ENCODE results near the gene SNRNP25.

- TF ChIP-seq POLR2A (IDR thresholded peaks at IDR 0.05) (no peak), CTCF (IDR thresholded peaks at IDR 0.05) (no peak), POLR2AphosphoS5 (IDR thresholded peaks at IDR 0.05) (peak in 1 of 3 donors; percentile 62)
Measured at GRCh38 chr16:72561-73548, 19.2 kb downstream of the SNRNP25 start, which contains the start of gene RHBDF1.
